A673 (cell line): ENCODE measurements around the gene ZBTB47. TPM values are rescaled to one million over a fixed set of nuclear protein-coding genes. Genes with fewer than 3 reads are reported as not detected.

Experiments used
- BruUV-seq: library from RNA; stranded (reverse); fragments of 400-500 nt; replicated peaks from 2 replicates; lab custom pipeline; 2021; lab: Mats Ljungman, UMichigan
- CTCF ChIA-PET: fragments of 300-600 bp; sonication (Branson Sonifier 250); formaldehyde crosslinking; loops from one replicate; lab custom pipeline; 2022; ENCODE audit warnings: antibody characterized with exemption; lab: Charles Lee
- POLR2A ChIA-PET: fragments of 300-600 bp; sonication (Branson Sonifier 250); formaldehyde crosslinking; loops from one replicate; lab custom pipeline; 2022; ENCODE audit warnings: antibody characterized with exemption; ENCODE audit not compliant: low non-redundant PET; lab: Charles Lee
- DNase-seq: peaks from one replicate; pipeline ENCODE4 v3.0.0-alpha.2; 2015; ENCODE audit warnings: low spot score
- H3K27ac ChIP-seq: fragments of 200-600 bp; sonication (generic); 2 replicates; pipeline ENCODE4 v1.5.1; 2016; ENCODE audit warnings: mixed run types, low read depth, mild to moderate bottlenecking, mixed read lengths, antibody characterized with exemption, low read length; ENCODE audit not compliant: poor library complexity, severe bottlenecking
- H3K27me3 ChIP-seq: fragments of 200-600 bp; sonication (generic); replicated peaks from 2 replicates; pipeline ENCODE4 v1.6.1; 2017; ENCODE audit warnings: mixed run types, low read depth, mild to moderate bottlenecking, mixed read lengths, antibody characterized with exemption, low read length; ENCODE audit not compliant: insufficient read depth, poor library complexity
- H3K36me3 ChIP-seq: fragments of 200-600 bp; sonication (generic); 2 replicates; pipeline ENCODE4 v1.6.1; 2016; ENCODE audit warnings: mixed run types, mild to moderate bottlenecking, mixed read lengths, antibody characterized with exemption, low read length; ENCODE audit not compliant: insufficient read depth, poor library complexity, severe bottlenecking
- H3K4me1 ChIP-seq: fragments of 200-600 bp; sonication (generic); 2 replicates; pipeline ENCODE4 v1.6.1; 2017; ENCODE audit warnings: mixed run types, mild to moderate bottlenecking, mixed read lengths, antibody characterized with exemption, low read length; ENCODE audit not compliant: insufficient read depth, poor library complexity, severe bottlenecking
- H3K4me3 ChIP-seq: fragments of 200-600 bp; sonication (generic); 2 replicates; pipeline ENCODE4 v1.5.1; 2016; ENCODE audit warnings: low read depth, mixed run types, mild to moderate bottlenecking, mixed read lengths, low read length; ENCODE audit not compliant: poor library complexity, severe bottlenecking
- H3K9me3 ChIP-seq: fragments of 200-600 bp; sonication (generic); 2 replicates; pipeline ENCODE4 v1.6.1; 2016; ENCODE audit warnings: mixed run types, low read depth, mild to moderate bottlenecking, mixed read lengths, antibody characterized with exemption, low read length; ENCODE audit not compliant: poor library complexity, severe bottlenecking
- EZH2 ChIP-seq: fragments of 200-600 bp; sonication (generic); IDR thresholded peaks from 2 replicates; pipeline ENCODE4 v1.6.1; 2017; ENCODE audit warnings: borderline replicate concordance, low read depth, mild to moderate bottlenecking, mixed read lengths, antibody characterized with exemption, low read length; ENCODE audit not compliant: poor library complexity, severe bottlenecking
- intact Hi-C: fragments of 100-400 bp; cut with micrococcal nuclease; formaldehyde crosslinking; loops from one replicate; pipeline ENCODE4 v1.10.0; 2022; ENCODE audit not compliant: unreplicated experiment
- total RNA-seq: library from RNA; stranded (reverse); gene quantifications from 2 replicates; pipeline ENCODE4 v1.2.3, GENCODE V29; 2021
- TF ChIP-seq, protein P1 (sequence below): fragments of 300-800, 200-600 bp; sonication (generic); conservative IDR thresholded peaks from 2 replicates; pipeline ENCODE4 v1.5.1; 2017; ENCODE audit warnings: low read depth, mild to moderate bottlenecking, antibody characterized with exemption, low read length, moderate library complexity, mixed read lengths

ZBTB47 gene
- total RNA-seq, 1 experiment from 2014 or later: 4.4 TPM

DNA sequence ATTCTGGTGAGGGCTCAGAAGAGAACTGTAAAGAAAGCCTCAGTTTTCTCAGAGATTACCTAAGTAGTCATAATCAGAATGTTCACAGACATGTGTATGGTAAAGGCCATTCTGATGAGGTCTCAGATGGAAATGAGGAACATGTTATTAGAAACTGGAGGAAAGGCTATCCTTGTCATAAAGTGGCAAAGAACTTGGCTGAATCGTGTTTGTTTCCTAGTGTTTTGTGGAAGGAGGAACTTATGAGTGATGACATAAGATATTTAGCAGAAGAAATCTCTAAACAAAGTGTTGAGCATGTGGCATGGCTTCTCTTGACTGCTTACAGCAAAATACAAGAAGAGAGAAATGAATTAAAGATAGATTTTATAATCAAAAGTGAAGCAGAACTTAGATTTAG, 19.0 kb downstream of the ZBTB47 start:
- ChIA-PET POLR2A (no interaction called here), CTCF (no interaction called here)
- no peaks in the 10 kb centered on the region for H3K4me1 ChIP-seq
- no peaks in the 10 kb centered on the region for H3K9me3 ChIP-seq
- H3K4me3 ChIP-seq: no peak overlapping the region
- H3K27ac ChIP-seq: no peak overlapping the region
- intact Hi-C loops: no loop called here
- DNase-seq: no peak
- TF ChIP-seq, protein P1, sequence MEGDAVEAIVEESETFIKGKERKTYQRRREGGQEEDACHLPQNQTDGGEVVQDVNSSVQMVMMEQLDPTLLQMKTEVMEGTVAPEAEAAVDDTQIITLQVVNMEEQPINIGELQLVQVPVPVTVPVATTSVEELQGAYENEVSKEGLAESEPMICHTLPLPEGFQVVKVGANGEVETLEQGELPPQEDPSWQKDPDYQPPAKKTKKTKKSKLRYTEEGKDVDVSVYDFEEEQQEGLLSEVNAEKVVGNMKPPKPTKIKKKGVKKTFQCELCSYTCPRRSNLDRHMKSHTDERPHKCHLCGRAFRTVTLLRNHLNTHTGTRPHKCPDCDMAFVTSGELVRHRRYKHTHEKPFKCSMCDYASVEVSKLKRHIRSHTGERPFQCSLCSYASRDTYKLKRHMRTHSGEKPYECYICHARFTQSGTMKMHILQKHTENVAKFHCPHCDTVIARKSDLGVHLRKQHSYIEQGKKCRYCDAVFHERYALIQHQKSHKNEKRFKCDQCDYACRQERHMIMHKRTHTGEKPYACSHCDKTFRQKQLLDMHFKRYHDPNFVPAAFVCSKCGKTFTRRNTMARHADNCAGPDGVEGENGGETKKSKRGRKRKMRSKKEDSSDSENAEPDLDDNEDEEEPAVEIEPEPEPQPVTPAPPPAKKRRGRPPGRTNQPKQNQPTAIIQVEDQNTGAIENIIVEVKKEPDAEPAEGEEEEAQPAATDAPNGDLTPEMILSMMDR: no peak
- TF ChIP-seq EZH2: no peak
- H3K36me3 ChIP-seq: no peaks in the 10 kb centered on the region
- H3K27me3 ChIP-seq: no peaks in the 10 kb centered on the region
- BruUV-seq: no TSS peak

DNA sequence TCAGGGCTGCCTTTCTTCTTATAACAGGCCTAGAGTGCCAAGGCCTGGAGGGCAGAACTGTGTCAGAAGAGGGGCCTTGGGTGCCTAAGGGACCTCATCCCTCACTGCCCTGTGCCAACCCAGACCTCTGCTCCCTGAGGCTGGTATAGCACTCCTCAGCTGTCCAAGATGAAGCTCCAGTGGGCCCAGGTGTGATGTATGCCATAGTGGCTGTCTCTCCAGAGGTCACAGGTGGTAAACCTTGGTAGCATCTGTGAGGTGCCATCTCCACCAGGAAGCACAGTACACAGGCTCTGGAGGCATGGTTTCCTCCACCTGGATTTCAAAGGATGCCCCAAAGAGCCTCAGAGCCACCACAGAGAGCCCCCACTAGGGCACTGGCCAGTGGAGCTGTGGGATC, 19.6 kb downstream of the ZBTB47 start:
- no peak overlapping the region for H3K4me3 ChIP-seq
- H3K36me3 ChIP-seq: no peaks in the 10 kb centered on the region
- no peaks in the 10 kb centered on the region for H3K27me3 ChIP-seq
- ChIA-PET CTCF (no interaction called here), POLR2A (no interaction called here)
- DNase-seq: no peak
- H3K4me1 ChIP-seq: no peaks in the 10 kb centered on the region
- H3K9me3 ChIP-seq: no peaks in the 10 kb centered on the region
- H3K27ac ChIP-seq: no peak overlapping the region
- BruUV-seq: no TSS peak
- intact Hi-C loops: no loop called here
- TF ChIP-seq, protein P1: no peak
- TF ChIP-seq EZH2: no peak

DNA sequence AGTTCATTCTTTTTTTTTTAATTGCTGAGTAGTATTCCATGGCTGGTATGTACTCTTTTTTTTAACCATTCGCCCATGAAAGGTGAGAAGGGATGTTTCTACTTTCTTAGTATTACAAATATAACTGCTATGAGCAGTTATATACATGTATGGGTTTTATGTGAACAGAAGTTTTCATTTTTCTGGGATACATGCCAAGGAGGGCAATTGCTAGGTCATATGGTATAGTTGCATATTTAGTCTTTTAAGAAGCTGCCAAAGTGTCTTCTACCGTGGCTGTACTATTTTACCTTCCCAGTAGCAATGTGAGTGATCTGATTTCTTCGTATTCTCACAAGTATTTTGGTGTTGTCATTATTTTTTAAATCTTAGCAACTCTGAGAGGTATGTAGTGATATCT, 20.6 kb downstream of the ZBTB47 start:
- no peaks in the 10 kb centered on the region for H3K4me1 ChIP-seq
- H3K27ac ChIP-seq: no peak overlapping the region
- TF ChIP-seq, protein P1: no peak
- no peak for TF ChIP-seq EZH2
- CTCF ChIA-PET: no interaction called here
- BruUV-seq: no TSS peak
- no peaks in the 10 kb centered on the region for H3K9me3 ChIP-seq
- POLR2A ChIA-PET: no interaction called here
- intact Hi-C loops: no loop called here
- no peak for DNase-seq
- no peaks in the 10 kb centered on the region for H3K36me3 ChIP-seq
- no peaks in the 10 kb centered on the region for H3K27me3 ChIP-seq
- no peak overlapping the region for H3K4me3 ChIP-seq
